Progenitor cell of endocrine pancreas (in vitro differentiated cells): Measurements from ENCODE around the gene CSF3R. TPM values are rescaled to one million over a fixed set of nuclear protein-coding genes. Genes with fewer than 3 reads are reported as not detected.
A peak's percentile ranks its signal among the peaks of the same experiment; 100 is the strongest.

Experiments
- DNase-seq: peaks from one replicate; pipeline ENCODE4 v3.0.0; 2021; ENCODE audit warnings: low spot score; ENCODE audit not compliant: unreplicated experiment
- H3K27ac Mint-ChIP-seq: 2 replicates; pipeline ENCODE4 v1.8.0; 2021; ENCODE audit warnings: mild to moderate bottlenecking, moderate library complexity, mixed read lengths
- H3K27me3 Mint-ChIP-seq: 2 replicates; pipeline ENCODE4 v1.8.0; 2021; ENCODE audit warnings: mixed read lengths
- H3K36me3 Mint-ChIP-seq: 2 replicates; pipeline ENCODE4 v1.8.0; 2022; ENCODE audit warnings: mixed read lengths; ENCODE audit not compliant: insufficient read depth
- H3K4me1 Mint-ChIP-seq: 2 replicates; pipeline ENCODE4 v1.8.0; 2021; ENCODE audit warnings: low read depth, mixed read lengths
- H3K4me3 Mint-ChIP-seq: 2 replicates; pipeline ENCODE4 v1.8.0; 2021; ENCODE audit warnings: low read depth, mild to moderate bottlenecking, moderate library complexity, mixed read lengths
- H3K9me3 Mint-ChIP-seq: 2 replicates; pipeline ENCODE4 v1.8.0; 2021; ENCODE audit warnings: low read depth, mixed read lengths
- CTCF ChIP-seq: fragments of 200-600 bp; sonication (generic); IDR thresholded peaks from one replicate; pipeline ENCODE4 v1.5.0; 2021; ENCODE audit warnings: antibody characterized with exemption, mild to moderate bottlenecking; ENCODE audit not compliant: unreplicated experiment
- total RNA-seq: library from RNA; stranded (reverse); gene quantifications from 2 replicates; pipeline ENCODE4 v1.2.1, GENCODE V29; 2021

CSF3R gene
- total RNA-seq, 1 donor from 2014 or later = 5.5 TPM

DNA sequence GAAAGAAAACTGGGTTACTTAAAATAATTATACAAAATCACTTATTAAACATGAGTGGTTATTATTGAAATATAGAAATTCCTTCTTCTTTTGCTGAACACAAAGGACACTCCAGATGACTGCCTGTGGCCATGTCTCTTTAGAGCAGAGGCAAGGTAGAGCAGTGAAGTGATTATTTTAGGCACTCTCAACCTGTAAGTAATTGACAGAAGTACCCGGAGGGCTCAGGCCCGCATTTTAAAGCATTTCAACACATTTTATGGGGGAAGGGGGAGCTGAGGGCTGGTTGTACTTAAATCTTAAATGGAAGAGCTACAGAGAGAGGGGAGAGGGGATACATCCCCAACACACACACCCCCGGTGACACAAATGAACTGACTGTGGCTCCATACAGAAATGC, 42.7 kb downstream of the CSF3R start:
- peak overlapping the region; percentile 22 for H3K27ac Mint-ChIP-seq
- TF ChIP-seq CTCF = no peak

DNA sequence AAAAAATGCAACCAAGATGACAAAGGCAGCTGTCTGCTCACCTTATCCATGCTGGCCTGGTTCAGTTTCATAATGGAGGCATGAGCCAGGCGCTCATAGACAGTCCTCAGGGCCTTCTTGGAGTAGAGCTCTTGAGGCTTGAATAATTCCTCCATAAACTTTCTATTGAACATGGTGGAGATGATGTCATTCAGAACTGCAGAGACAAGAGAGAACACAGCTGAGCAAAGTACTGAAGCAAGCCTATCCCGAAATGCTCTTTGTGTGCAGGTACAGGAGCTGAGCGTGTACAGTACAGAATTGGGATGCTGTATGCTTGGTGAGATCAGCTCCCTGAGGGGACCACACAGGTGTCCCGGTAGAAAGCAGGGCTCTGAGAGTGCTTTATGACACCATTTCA, 44.0 kb downstream of the CSF3R start:
- no peaks in the 10 kb centered on the region for H3K27me3 Mint-ChIP-seq
- peaks cover 8% of the 10 kb centered on the region for H3K36me3 Mint-ChIP-seq
- no peak overlapping the region for H3K4me3 Mint-ChIP-seq
- no peak for TF ChIP-seq CTCF
- H3K27ac Mint-ChIP-seq = peak overlapping the region; percentile 24
- H3K9me3 Mint-ChIP-seq = no peaks in the 10 kb centered on the region
- H3K4me1 Mint-ChIP-seq = peaks cover 7% of the 10 kb centered on the region
- no peak for DNase-seq

More for the DNA sequence above, 42.7 kb downstream of the CSF3R start:
- DNase-seq = no peak
- Mint-ChIP-seq H3K4me3 (no peak overlapping the region), H3K9me3 (no peaks in the 10 kb centered on the region), H3K36me3 (peaks cover 6% of the 10 kb centered on the region), H3K27me3 (no peaks in the 10 kb centered on the region), H3K4me1 (peaks cover 7% of the 10 kb centered on the region)

- no peaks in the 10 kb centered on the region for H3K27me3 Mint-ChIP-seq
- no peaks in the 10 kb centered on the region for H3K9me3 Mint-ChIP-seq
- no peak for TF ChIP-seq CTCF
- peaks cover 11% of the 10 kb centered on the region for H3K36me3 Mint-ChIP-seq
- peaks cover 15% of the 10 kb centered on the region for H3K4me1 Mint-ChIP-seq
- no peak overlapping the region for H3K4me3 Mint-ChIP-seq
- no peak overlapping the region for H3K27ac Mint-ChIP-seq
- DNase-seq = no peak
These were observed 45.9 kb downstream of the CSF3R start for GRCh38 chr1:36436821-36437220.

DNA sequence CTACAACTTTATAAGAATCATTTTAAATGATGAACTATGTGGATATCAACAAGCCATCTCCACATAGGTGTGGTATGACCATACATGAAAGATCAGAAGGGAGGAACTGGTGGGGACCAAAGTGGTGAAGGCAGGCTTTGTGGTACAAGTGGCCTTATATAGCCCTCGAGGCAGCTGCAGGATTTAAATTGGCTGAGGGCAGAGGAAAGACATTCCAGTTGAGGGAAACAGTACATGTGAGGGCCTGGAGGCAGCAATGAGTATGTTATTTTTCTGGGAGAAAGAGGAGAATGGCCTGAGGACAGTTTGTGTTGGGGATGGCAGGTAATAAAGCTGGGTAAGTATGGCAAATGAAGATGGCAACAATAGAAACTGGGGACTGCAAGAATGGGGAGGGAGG, 49.6 kb downstream of the CSF3R start:
- no peak for DNase-seq
- no peak overlapping the region for H3K4me3 Mint-ChIP-seq
- peaks cover 9% of the 10 kb centered on the region for H3K4me1 Mint-ChIP-seq
- H3K27ac Mint-ChIP-seq = no peak overlapping the region
- H3K27me3 Mint-ChIP-seq = no peaks in the 10 kb centered on the region
- H3K9me3 Mint-ChIP-seq = no peaks in the 10 kb centered on the region
- H3K36me3 Mint-ChIP-seq = peaks cover 23% of the 10 kb centered on the region
- no peak for TF ChIP-seq CTCF

DNA sequence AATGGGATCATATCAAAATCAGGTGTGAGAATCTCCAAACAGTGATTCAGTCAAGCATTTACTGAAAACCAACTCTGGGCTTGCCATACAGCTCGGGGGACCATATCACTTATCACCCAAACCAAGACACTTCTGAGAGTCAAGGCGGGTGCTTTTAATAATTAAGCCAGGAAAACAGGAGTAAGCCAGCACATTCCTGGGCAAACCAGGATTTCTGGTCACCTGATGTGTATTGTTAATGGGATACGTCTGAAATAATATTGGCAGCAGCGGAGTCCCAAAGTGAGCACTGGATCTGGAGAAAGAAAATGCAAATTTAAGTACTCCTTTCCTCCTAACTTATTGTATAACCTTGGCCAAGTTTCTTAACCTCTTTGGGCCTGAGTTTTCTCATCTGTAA, 50.1 kb downstream of the CSF3R start:
- H3K27ac Mint-ChIP-seq = no peak overlapping the region

More for the DNA sequence above, 50.1 kb downstream of the CSF3R start:
- Mint-ChIP-seq H3K4me3 (no peak overlapping the region), H3K9me3 (no peaks in the 10 kb centered on the region), H3K36me3 (peaks cover 23% of the 10 kb centered on the region), H3K27me3 (no peaks in the 10 kb centered on the region), H3K4me1 (peaks cover 9% of the 10 kb centered on the region)
- TF ChIP-seq CTCF = no peak
- DNase-seq = no peak
